Activated naive CD8-positive, alpha-beta T cell treated with anti-CD3 and anti-CD28 coated beads, Interleukin-2, amount 10 ng/mL, durations not matched to agents 7 days and 5 days (primary cell): ENCODE measurements around the gene PPP5C. TPM values are rescaled to one million over a fixed set of nuclear protein-coding genes. Genes with fewer than 3 reads are reported as not detected.
"Not testable (repeated sequence)": the region's sequence is repeated elsewhere in the genome, so short reads cannot be mapped to it uniquely, and the experiment has no call there.

Experiments
- ATAC-seq: fragments of 150-1000 bp; cut with Tn5 transposase; one replicate; pipeline ENCODE4 v1.10.0; 2021; ENCODE audit warnings: low read depth, moderate library complexity
- POLR2A ChIA-PET: fragments of 350-600 bp; sonication (Branson Sonifier 250); formaldehyde crosslinking; loops from one replicate; lab custom pipeline; 2021; ENCODE audit warnings: antibody characterized with exemption; lab: Charles Lee
- DNase-seq: peaks from one replicate; pipeline ENCODE4 v3.0.0; 2021
- H3K27ac Mint-ChIP-seq: one replicate; pipeline ENCODE4 v1.8.0; 2022; ENCODE audit warnings: mild to moderate bottlenecking, mixed read lengths
- H3K27me3 Mint-ChIP-seq: one replicate; pipeline ENCODE4 v1.8.0; 2022; ENCODE audit warnings: mild to moderate bottlenecking, moderate library complexity, mixed read lengths
- H3K36me3 Mint-ChIP-seq: one replicate; pipeline ENCODE4 v1.8.0; 2021; ENCODE audit warnings: mild to moderate bottlenecking, mixed read lengths
- H3K4me1 Mint-ChIP-seq: one replicate; pipeline ENCODE4 v1.8.0; 2021; ENCODE audit warnings: mixed read lengths
- H3K4me3 Mint-ChIP-seq: one replicate; pipeline ENCODE4 v1.8.0; 2022; ENCODE audit warnings: mild to moderate bottlenecking, moderate library complexity, mixed read lengths
- H3K9me3 Mint-ChIP-seq: one replicate; pipeline ENCODE4 v1.8.0; 2021; ENCODE audit warnings: mixed read lengths
- total RNA-seq, 2 experiments: library from RNA; stranded (reverse); gene quantifications; one replicate each; pipeline ENCODE4 v1.2.3, GENCODE V29; 2021

PPP5C gene
- total RNA-seq, 2 experiments from 2014 or later: 76.1 to 87.4 TPM

DNA sequence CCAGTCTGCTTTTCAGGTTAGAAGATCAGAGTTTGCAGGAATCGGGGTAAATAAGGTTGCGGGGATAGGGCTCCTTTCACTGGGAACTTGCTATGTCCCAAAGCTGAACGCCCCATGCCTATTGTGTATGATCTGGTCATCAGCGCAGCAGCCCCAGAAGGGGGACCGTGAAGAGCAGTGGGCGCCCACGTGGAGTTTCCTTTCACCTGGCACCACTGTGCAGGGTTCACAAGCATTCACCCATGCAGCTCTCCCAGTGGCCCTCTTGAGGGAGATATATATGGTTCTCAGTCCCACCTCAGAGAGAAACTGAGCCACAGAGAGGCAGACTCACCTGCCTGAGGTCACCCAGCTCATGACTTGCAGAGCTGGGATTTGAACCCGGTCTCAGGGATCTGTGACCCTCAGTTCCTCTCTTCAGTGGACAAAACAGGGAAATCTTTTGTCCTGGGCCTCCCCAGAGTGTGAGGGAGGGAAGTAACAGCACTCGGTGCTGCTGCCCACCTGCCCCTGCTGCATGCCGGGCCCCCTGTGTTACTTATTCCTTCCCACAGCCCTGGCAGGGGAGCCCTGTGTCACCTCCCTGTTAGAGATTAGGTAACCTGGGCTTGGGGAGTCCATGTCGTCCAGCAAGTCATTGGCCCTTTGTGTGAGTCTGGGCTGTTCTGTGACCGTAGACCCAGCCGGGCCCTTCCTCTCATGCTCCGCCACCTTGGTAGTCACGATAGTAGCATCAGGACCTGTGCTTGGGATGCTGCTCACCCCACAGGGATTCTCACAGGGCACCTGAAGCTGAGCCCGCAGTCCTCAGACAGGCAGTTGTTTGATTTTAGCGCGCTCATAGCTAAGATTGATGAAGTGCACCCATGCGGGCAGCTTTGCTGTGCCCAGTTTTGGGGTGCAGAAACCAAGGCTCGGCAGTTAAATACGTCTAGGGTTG, 27.9 kb downstream of the PPP5C start:
- Mint-ChIP-seq H3K36me3 (peaks cover 5% of the 10 kb centered on the region), H3K4me1 (peaks cover 16% of the 10 kb centered on the region), H3K9me3 (no peaks in the 10 kb centered on the region), H3K4me3 (no peak overlapping the region), H3K27me3 (no peaks in the 10 kb centered on the region), H3K27ac (no peak overlapping the region)
- no peak for ATAC-seq
- DNase-seq: peak; percentile 15
- POLR2A ChIA-PET: no interaction called here

DNA sequence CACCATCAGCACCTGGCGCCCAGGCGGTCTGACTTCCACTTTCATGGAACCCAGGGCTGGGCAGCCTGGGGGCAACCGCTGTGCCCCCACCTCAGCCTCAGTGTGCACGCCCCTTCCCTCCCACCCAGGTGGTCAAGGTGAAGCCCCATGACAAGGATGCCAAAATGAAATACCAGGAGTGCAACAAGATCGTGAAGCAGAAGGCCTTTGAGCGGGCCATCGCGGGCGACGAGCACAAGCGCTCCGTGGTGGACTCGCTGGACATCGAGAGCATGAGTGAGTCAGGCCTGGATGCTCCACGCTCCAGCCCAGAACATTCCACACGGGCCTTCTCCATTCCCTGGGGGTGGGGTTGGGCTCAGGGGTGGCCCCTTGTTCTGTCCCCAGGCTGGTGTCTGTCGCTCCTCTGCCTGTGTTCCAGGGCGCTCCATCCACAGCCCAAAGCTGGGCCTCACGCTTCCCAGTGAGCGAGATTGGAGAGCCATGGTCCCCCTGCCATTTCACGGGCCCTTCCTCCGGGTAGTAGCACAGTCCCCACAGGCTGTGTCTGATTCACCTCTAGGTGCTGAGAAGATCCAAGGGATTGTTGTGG, 28.7 kb downstream of the PPP5C start:
- H3K9me3 Mint-ChIP-seq, POLR2A ChIA-PET, H3K27me3 Mint-ChIP-seq, ATAC-seq, H3K4me3 Mint-ChIP-seq, H3K27ac Mint-ChIP-seq, H3K36me3 Mint-ChIP-seq: not testable (repeated sequence)
- peak; percentile 10 for DNase-seq
- H3K4me1 Mint-ChIP-seq: peaks cover 20% of the 10 kb centered on the region

DNA sequence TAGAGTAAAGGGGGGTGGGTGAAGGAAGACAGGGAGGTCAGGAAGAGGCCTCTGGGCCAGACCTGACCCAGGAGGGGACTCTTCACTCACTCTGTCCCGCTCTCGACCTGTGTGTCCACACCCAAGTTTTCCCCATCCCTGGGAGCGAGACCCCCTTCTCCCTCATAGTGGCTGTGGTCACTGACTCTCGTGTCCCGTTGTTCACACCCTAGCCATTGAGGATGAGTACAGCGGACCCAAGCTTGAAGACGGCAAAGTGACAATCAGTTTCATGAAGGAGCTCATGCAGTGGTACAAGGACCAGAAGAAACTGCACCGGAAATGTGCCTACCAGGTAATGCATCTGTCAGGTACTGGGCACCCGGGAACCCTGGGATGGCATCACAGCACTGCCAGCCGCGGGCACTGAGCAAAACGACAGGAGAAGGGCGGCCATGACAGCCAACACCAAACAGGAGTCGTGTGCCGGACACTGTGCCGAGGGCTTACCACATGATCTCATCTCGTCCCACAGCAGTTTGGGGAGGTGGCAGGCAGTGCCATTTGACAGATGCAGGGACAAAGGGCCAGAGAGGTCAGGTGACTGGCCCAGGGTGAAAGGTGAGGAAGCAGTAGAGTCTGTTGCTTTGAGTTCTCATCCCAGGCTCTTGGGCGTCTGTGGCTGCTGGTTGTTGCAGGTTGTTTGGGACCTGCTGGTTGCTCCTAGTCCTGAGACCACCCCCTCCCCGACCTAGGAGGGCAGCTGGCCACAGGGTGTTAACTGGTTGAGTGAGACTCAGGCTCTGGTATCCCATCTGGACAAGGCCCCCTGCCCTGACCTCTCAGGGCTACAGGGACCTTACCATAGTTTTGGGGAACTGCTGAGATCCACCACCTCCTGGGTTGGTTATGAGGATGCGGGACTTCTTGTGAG, 29.6 kb downstream of the PPP5C start:
- Mint-ChIP-seq H3K4me3 (no peak overlapping the region), H3K27me3 (no peaks in the 10 kb centered on the region), H3K27ac (no peak overlapping the region), H3K4me1 (peaks cover 14% of the 10 kb centered on the region), H3K9me3 (no peaks in the 10 kb centered on the region), H3K36me3 (peaks cover 16% of the 10 kb centered on the region)
- no peak for ATAC-seq
- POLR2A ChIA-PET: no interaction called here
- peak; percentile 20 for DNase-seq

DNA sequence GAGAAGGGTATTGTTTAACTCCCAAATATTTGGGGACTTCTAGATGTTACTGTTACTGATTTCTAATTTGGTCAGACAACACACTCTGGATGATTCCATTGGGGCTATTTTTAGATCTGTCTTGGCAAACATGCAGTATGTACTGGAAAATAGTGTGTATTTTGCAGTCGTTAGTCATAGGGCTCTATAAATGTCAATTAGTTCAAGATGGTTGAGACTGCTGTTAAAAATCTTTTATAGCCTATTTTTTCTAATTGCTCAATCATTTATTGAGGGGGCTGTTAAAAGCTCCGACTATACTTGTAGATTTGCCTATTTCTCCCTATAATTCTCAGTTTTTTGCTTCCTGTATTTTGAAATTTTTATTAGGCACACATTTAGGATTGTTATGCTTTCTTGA, 31.4 kb downstream of the PPP5C start:
- ATAC-seq: no peak
- H3K4me3 Mint-ChIP-seq: no peak overlapping the region
- peaks cover 20% of the 10 kb centered on the region for H3K36me3 Mint-ChIP-seq
- no peak for DNase-seq
- peaks cover 6% of the 10 kb centered on the region for H3K4me1 Mint-ChIP-seq
- H3K9me3 Mint-ChIP-seq: no peaks in the 10 kb centered on the region
- H3K27me3 Mint-ChIP-seq: no peaks in the 10 kb centered on the region
- H3K27ac Mint-ChIP-seq: no peak overlapping the region
- POLR2A ChIA-PET: no interaction called here

DNA sequence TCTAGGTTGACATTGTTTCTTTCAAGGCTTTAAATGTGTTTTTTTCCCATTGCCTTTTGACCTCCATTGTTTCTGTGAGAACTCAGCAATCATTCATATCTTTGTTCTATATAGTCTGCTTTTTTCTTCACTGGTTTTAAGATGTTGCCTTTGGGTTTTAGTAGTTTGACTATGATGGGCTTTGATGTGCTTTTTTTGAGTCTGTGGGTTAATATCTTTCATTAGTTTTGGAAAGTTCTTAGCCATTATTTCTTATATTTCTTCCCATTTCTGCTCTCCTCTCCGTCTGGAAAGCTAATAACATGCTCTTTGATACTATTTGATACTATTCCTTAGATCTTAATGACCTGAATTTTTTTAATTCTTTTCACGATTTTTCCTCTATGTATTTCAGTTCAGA, 33.8 kb downstream of the PPP5C start:
- no peaks in the 10 kb centered on the region for H3K9me3 Mint-ChIP-seq
- POLR2A ChIA-PET: no interaction called here
- no peak overlapping the region for H3K27ac Mint-ChIP-seq
- DNase-seq: no peak
- H3K27me3 Mint-ChIP-seq: no peaks in the 10 kb centered on the region
- peaks cover 21% of the 10 kb centered on the region for H3K36me3 Mint-ChIP-seq
- H3K4me1 Mint-ChIP-seq: peaks cover 6% of the 10 kb centered on the region
- ATAC-seq: no peak
- no peak overlapping the region for H3K4me3 Mint-ChIP-seq

DNA sequence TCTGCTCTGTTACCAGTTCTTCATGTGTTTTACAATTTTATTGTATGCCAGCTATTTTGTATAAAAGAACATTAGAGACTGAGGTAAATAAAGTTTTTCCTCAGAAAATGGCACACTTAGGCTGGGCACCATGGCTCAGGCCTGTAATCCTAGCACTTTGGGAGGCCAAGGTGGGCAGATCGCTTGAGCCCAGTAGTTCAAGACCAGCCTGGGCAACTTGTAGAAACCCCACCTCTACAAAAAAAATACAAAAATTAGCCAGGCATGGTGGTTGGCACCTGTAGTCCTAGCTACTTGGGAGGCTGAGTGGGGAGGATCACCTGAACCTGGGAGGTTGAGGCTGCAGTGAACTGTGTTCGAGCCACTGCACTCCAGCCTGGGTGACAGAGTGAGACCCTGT, 34.5 kb downstream of the PPP5C start:
- H3K4me1 Mint-ChIP-seq: peaks cover 6% of the 10 kb centered on the region
- H3K4me3 Mint-ChIP-seq: no peak overlapping the region
- ATAC-seq: no peak
- no peak for DNase-seq
- H3K27ac Mint-ChIP-seq: no peak overlapping the region
- no peaks in the 10 kb centered on the region for H3K9me3 Mint-ChIP-seq
- no peaks in the 10 kb centered on the region for H3K27me3 Mint-ChIP-seq
- peaks cover 24% of the 10 kb centered on the region for H3K36me3 Mint-ChIP-seq
- POLR2A ChIA-PET: no interaction called here

DNA sequence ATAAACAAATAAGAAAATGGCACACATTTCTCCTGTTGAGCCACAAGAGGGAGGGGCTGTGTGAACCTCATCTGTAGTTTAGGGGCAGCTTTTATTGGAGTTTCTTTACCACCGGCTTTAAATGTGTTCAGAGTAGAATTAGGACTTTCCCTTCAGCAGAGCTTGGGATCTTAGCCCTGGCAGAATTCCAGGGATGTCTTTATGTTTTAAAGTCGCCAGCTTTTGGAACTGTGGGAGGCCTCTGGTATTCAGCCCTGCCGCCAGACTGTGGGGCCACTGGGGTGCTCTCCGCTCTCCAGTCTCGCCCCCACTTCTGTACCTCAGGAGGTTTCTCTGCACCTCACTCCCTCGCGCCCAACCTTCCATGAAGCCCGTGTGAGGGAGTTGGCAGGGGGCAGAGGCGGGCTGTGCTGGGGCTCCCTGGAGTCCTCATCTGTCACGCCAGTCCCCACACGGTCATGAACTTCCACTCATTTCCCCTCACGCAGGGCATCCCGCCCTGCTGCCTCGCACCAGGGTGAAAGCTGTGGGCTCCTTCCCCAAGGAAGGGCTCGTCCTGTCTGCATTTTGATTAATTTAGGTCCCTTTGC, 35.0 kb downstream of the PPP5C start:
- H3K27me3 Mint-ChIP-seq: no peaks in the 10 kb centered on the region
- H3K27ac Mint-ChIP-seq: no peak overlapping the region
- H3K36me3 Mint-ChIP-seq: peaks cover 24% of the 10 kb centered on the region
- POLR2A ChIA-PET: no interaction called here
- H3K4me1 Mint-ChIP-seq: peaks cover 6% of the 10 kb centered on the region
- H3K9me3 Mint-ChIP-seq: no peaks in the 10 kb centered on the region
- DNase-seq (no peak), ATAC-seq (no peak)
- no peak overlapping the region for H3K4me3 Mint-ChIP-seq

DNA sequence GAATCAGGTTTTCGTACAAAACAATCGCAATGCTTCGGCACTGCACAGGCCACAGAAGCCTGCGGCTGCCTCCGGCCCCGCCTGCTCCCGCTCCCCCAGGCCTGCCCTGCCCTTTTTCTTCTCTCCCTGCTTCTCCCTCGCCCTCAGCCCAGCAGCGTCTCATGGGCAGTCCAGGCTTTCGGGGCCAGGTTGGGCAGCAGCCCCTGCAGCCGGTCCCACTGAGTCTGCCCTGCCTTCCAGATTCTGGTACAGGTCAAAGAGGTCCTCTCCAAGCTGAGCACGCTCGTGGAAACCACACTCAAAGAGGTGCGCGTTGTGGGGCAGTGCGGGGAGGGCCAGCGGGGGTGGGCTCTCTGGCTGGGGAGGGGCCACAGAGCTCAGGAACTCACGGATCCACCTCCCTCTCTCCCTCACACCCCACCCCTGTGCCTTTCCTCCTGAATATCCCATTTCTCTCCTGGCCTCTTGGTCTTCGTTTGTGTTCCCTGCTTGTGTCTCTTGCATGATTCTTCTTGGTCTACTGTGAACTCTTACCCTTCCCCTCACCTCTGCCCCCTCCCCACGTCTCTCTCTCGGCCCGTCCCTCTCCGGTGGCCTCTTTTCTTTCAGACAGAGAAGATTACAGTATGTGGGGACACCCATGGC, 36.4 kb downstream of the PPP5C start:
- no peak for ATAC-seq
- DNase-seq: peak; percentile 4
- POLR2A ChIA-PET: no interaction called here
- Mint-ChIP-seq H3K4me1 (peaks cover 6% of the 10 kb centered on the region), H3K27me3 (no peaks in the 10 kb centered on the region), H3K4me3 (no peak overlapping the region), H3K36me3 (peaks cover 32% of the 10 kb centered on the region), H3K27ac (no peak overlapping the region), H3K9me3 (no peaks in the 10 kb centered on the region)

DNA sequence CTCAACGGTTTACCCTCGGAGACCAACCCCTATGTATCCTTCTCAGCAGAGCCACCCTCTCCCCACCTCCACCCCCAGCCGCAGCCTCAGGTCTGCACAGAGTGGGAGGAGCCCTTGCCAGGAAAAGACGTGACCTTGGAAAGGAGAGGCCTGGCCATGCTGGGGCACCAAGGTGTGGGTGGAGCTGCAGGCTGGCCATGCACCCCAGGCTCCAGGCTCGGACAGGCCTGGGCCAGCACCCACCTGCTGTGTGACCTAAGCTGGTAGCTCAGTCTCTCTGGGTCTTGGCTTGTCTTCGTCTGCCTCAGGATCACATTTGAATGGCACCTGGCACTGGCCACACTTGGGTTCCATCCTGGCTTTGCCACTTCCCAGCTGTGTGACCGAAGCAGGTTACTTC, 37.0 kb downstream of the PPP5C start:
- Mint-ChIP-seq H3K27ac (no peak overlapping the region), H3K36me3 (peaks cover 37% of the 10 kb centered on the region), H3K9me3 (no peaks in the 10 kb centered on the region), H3K4me1 (peaks cover 6% of the 10 kb centered on the region), H3K27me3 (no peaks in the 10 kb centered on the region), H3K4me3 (no peak overlapping the region)
- no peak for DNase-seq
- ATAC-seq: no peak
- POLR2A ChIA-PET: interaction anchor here (0.5 kb wide), 1 partner anchor 115 kb away, joined by 7 read pairs; no protein-coding TSS in a partner anchor

DNA sequence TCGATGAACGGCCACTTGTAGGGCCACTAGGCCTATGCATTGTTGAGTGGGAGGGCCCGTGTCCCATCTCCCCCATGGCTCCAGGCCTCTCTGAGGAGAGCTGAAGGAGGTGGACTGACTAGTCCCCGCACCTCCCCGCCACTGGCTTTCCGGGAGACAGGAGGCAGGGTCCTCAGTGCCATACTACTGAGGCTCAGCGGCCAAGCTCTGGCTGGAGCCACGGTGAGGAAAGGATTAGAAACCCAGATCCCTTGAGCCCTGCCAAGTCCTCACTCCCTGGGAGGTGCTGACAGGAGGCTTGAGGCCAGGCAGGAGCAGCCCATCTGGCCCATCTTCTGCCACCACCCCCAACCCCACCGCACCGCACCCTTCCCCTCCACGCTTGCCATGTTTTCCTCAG, 37.5 kb downstream of the PPP5C start:
- peaks cover 43% of the 10 kb centered on the region for H3K36me3 Mint-ChIP-seq
- H3K4me1 Mint-ChIP-seq: peaks cover 6% of the 10 kb centered on the region
- no peak overlapping the region for H3K27ac Mint-ChIP-seq
- no peaks in the 10 kb centered on the region for H3K27me3 Mint-ChIP-seq
- DNase-seq (peak; percentile 15), ATAC-seq (no peak)
- peaks cover 1% of the 10 kb centered on the region for H3K9me3 Mint-ChIP-seq
- no peak overlapping the region for H3K4me3 Mint-ChIP-seq
- POLR2A ChIA-PET: interaction anchor here (0.5 kb wide), 1 partner anchor 115 kb away, joined by 7 read pairs; no protein-coding TSS in a partner anchor

DNA sequence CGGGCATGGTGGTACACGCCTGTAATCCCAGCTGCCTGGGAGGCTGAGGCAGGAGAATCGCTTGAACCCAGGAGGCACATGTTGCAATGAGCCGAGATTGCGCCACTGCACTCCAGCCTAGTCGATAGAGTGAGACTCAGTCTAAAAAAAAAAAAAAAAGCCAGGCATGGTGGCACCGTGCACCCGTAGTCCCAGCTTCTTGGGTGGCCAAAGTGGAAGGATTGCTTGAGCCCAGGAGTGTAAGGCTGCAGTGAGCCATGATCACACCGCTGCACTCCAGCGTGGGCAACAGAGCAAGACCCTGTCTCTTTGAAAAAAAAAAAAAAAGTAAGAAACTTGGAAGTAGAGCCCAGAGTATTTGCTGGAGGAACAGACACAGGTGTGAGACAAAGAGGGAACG, 38.7 kb downstream of the PPP5C start:
- H3K4me1 Mint-ChIP-seq: peaks cover 3% of the 10 kb centered on the region
- H3K9me3 Mint-ChIP-seq: peaks cover 5% of the 10 kb centered on the region
- no peak for ATAC-seq
- peaks cover 42% of the 10 kb centered on the region for H3K36me3 Mint-ChIP-seq
- H3K27me3 Mint-ChIP-seq: no peaks in the 10 kb centered on the region
- no peak overlapping the region for H3K27ac Mint-ChIP-seq
- H3K4me3 Mint-ChIP-seq: no peak overlapping the region
- POLR2A ChIA-PET: interaction anchor here (0.7 kb wide), 1 partner anchor 19 kb away, joined by 3 read pairs; no protein-coding TSS in a partner anchor
- no peak for DNase-seq

DNA sequence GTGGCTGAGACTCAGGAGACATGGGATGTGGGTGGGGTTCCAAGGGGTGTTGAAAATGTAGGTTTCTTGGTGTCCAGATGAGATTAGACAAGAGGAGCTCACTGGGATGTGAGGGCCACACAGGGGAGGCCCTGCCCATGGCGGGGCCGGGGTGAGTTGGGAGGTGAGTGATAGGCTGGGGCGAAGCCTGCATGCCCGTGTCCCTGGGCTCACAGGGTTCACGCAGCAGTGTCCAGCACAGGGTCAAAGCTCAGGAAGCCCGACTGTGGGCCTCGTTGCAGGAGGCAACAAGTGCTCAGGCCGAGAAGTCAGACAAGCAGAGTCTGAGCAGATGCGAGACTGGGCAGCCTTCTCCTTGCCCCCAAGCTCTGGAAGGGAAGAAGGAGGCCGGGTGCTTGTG, 39.3 kb downstream of the PPP5C start:
- H3K9me3 Mint-ChIP-seq: peaks cover 5% of the 10 kb centered on the region

More for the DNA sequence above, 39.3 kb downstream of the PPP5C start:
- no peak for ATAC-seq
- DNase-seq: peak; percentile 25
- POLR2A ChIA-PET: interaction anchor here (0.7 kb wide), 1 partner anchor 19 kb away, joined by 3 read pairs; no protein-coding TSS in a partner anchor
- Mint-ChIP-seq H3K4me3 (no peak overlapping the region), H3K27me3 (no peaks in the 10 kb centered on the region), H3K4me1 (peaks cover 3% of the 10 kb centered on the region), H3K27ac (no peak overlapping the region), H3K36me3 (peaks cover 37% of the 10 kb centered on the region)
